GM12878 (cell line): Measurements from ENCODE around the gene NR1I2. TPM values are rescaled to one million over a fixed set of nuclear protein-coding genes. Genes with fewer than 3 reads are reported as not detected.

Source experiments
- ATAC-seq: fragments of 200-7000 bp; cut with Tn5 transposase; 3 replicates; pipeline ENCODE4 v1.9.1; 2020; ENCODE audit warnings: mild to moderate bottlenecking, moderate library complexity
- BruUV-seq: library from RNA; stranded (reverse); fragments of 400-500 nt; replicated peaks from 2 replicates; lab custom pipeline; 2021; lab: Mats Ljungman, UMichigan
- CTCF ChIA-PET: fragments of 300-600 bp; sonication (Branson Sonifier 250); formaldehyde crosslinking; extraction: SDS; loops from one replicate; lab custom pipeline; 2021; ENCODE audit warnings: inconsistent platforms; lab: Yijun Ruan, JAX
- POLR2A ChIA-PET: fragments of 350-600 bp; formaldehyde crosslinking; extraction: SDS; loops from one replicate; lab custom pipeline; 2021; ENCODE audit warnings: inconsistent platforms; lab: Charles Lee
- RAD21 ChIA-PET: fragments of 300-600 bp; sonication (Branson Sonifier 250); formaldehyde crosslinking; loops from one replicate; lab custom pipeline; 2023; ENCODE audit warnings: antibody characterized with exemption; ENCODE audit not compliant: unreplicated experiment; lab: Charles Lee
- SMC1A ChIA-PET: fragments of 300-600 bp; sonication (Branson Sonifier 250); formaldehyde crosslinking; loops from one replicate; lab custom pipeline; 2023; ENCODE audit not compliant: unreplicated experiment, uncharacterized antibody; lab: Charles Lee
- DNase-seq: peaks from one replicate; pipeline ENCODE4 v3.0.0-alpha.2; 2011; ENCODE audit warnings: low read depth, low spot score
- FAIRE-seq: peaks from 3 replicates; lab custom pipeline; 2011; peaks lifted over from hg19 to GRCh38; lab: Jason Lieb, UNC
- H2AFZ ChIP-seq: 2 replicates; pipeline ENCODE4 v1.6.0; 2011; ENCODE audit warnings: low read depth, low read length, control low read depth; ENCODE audit not compliant: control insufficient read depth
- H3K27ac ChIP-seq: 2 replicates; pipeline ENCODE4 v1.5.1; 2011; ENCODE audit warnings: control low read depth; ENCODE audit not compliant: control insufficient read depth, insufficient read depth
- H3K27me3 ChIP-seq, 2 experiments: replicated peaks in 1 of 2; 2 replicates each; pipeline versions ENCODE4 v1.6.0 to v1.6.1; 2011; ENCODE audit warnings: low read length in 1 of 2; ENCODE audit not compliant: control insufficient read depth in 2 of 2, insufficient read depth in 2 of 2
- H3K36me3 ChIP-seq, 2 experiments: 2 replicates each; pipeline ENCODE4 v1.5.1; 2011; ENCODE audit warnings: low read length in 1 of 2; ENCODE audit not compliant: control insufficient read depth in 2 of 2, insufficient read depth in 2 of 2
- H3K4me1 ChIP-seq: 2 replicates; pipeline ENCODE4 v1.6.1; 2011; ENCODE audit warnings: mild to moderate bottlenecking, low read length, moderate library complexity, mixed read lengths; ENCODE audit not compliant: control insufficient read depth, insufficient read depth
- H3K4me2 ChIP-seq: 2 replicates; pipeline ENCODE4 v1.6.0; 2011; ENCODE audit warnings: control low read depth; ENCODE audit not compliant: control insufficient read depth, insufficient read depth
- H3K4me3 ChIP-seq: fragments of 200-600 bp; sonication (generic); 2 replicates; pipeline ENCODE4 v1.5.1; 2016
- H3K79me2 ChIP-seq: 2 replicates; pipeline ENCODE4 v1.6.0; 2011; ENCODE audit warnings: low read length; ENCODE audit not compliant: control insufficient read depth, insufficient read depth
- H3K9ac ChIP-seq: 2 replicates; pipeline ENCODE4 v1.8.0; 2011; ENCODE audit warnings: low read length, control low read depth, mixed read lengths; ENCODE audit not compliant: control insufficient read depth, insufficient read depth
- H3K9me3 ChIP-seq: replicated peaks from 3 replicates; pipeline ENCODE4 v1.5.1; 2011; ENCODE audit warnings: mild to moderate bottlenecking, low read length; ENCODE audit not compliant: control insufficient read depth, insufficient read depth
- H4K20me1 ChIP-seq: 2 replicates; pipeline ENCODE4 v1.6.0; 2011; ENCODE audit not compliant: control insufficient read depth, insufficient read depth
- ASH2L ChIP-seq: fragments of 300-600, 200-600 bp; sonication (generic); IDR thresholded peaks from 2 replicates; pipeline ENCODE4 v1.6.1; 2017; ENCODE audit warnings: low read depth, mild to moderate bottlenecking, borderline replicate concordance
- BMI1 ChIP-seq: fragments of 450-650 bp; IDR thresholded peaks from 2 replicates; pipeline ENCODE4 v1.6.1; 2016; ENCODE audit warnings: mild to moderate bottlenecking, moderate library complexity, borderline replicate concordance
- EP300 ChIP-seq, 2 experiments: fragments of 150-350 bp in 1 of 2; IDR thresholded peaks; 2 replicates each; pipeline ENCODE4 v1.6.1; 2011 to 2012; ENCODE audit warnings: low read depth in 2 of 2, low read length in 2 of 2, borderline replicate concordance in 1 of 2, improper control_type of control experiment in 1 of 2, inconsistent platforms in 1 of 2; ENCODE audit not compliant: control insufficient read depth in 1 of 2
- HDAC6 ChIP-seq: fragments of 200-600 bp; sonication (generic); IDR thresholded peaks from one replicate; pipeline ENCODE4 v1.8.0; 2017; ENCODE audit warnings: antibody characterized with exemption; ENCODE audit not compliant: unreplicated experiment
- IRF4 ChIP-seq: IDR thresholded peaks from 2 replicates; pipeline ENCODE4 v1.6.1; 2011; ENCODE audit warnings: low read depth, low read length
- NFYA ChIP-seq: IDR thresholded peaks from 2 replicates; pipeline ENCODE4 v1.6.1; 2011; ENCODE audit warnings: low read depth, mild to moderate bottlenecking, low read length, improper control_type of control experiment, borderline replicate concordance
- RELA ChIP-seq: fragments of 450-650 bp; IDR thresholded peaks from 2 replicates; pipeline ENCODE4 v1.8.0; 2014; ENCODE audit warnings: borderline replicate concordance; ENCODE audit not compliant: partially characterized antibody
- STAT1 ChIP-seq: fragments of 450-650 bp; conservative IDR thresholded peaks from 2 replicates; pipeline ENCODE4 v1.6.1; 2014; ENCODE audit warnings: antibody characterized with exemption, mild to moderate bottlenecking
- YY1 ChIP-seq: IDR thresholded peaks from 2 replicates; pipeline ENCODE4 v1.6.1; 2011; ENCODE audit warnings: low read depth, mild to moderate bottlenecking, low read length
- WGBS: methylation state at CpG from one replicate; pipeline ENCODE4 v1.1.6; 2016; ENCODE audit warnings: low lambda C conversion rate; ENCODE audit not compliant: insufficient replicate concordance, insufficient coverage; ENCODE audit errors: missing lambda C conversion rate; 5-methylcytosine and 5-hydroxymethylcytosine counted together
- in situ Hi-C: fragments of 300-500 bp; cut with MboI; formaldehyde crosslinking; loops from 9 replicates; pipeline ENCODE4 v1.14.3; 2018; ENCODE audit warnings: mixed read lengths
- intact Hi-C: fragments of 100-400 bp; cut with micrococcal nuclease; formaldehyde crosslinking; loops from one replicate; pipeline ENCODE4 v1.14.2; 2022; ENCODE audit not compliant: unreplicated experiment
- polyA plus RNA-seq, 11 experiments: library from polyadenylated mRNA; depleted of rRNA in 4 of 11; unstranded in 6 of 11; stranded (reverse) in 5 of 11; fragments of >200 nt; fragmentation: Nextera tagmentation in 4 of 11; fragmentation: Illumina TruSeq in 1 of 11; extraction: Ambion mirVana in 4 of 11; extraction: Trizol in 1 of 11; gene quantifications; 1 replicate in 1 of 11; 2 replicates in 10 of 11; pipeline versions ENCODE4 v1.2.1 to v1.2.3, GENCODE V29; 2011 to 2016; ENCODE audit warnings: inconsistent platforms in 2 of 11, missing spikeins in 2 of 11, low read depth in 1 of 11
- total RNA-seq, 4 experiments: library from RNA; depleted of rRNA in 3 of 4; stranded (reverse); fragments of >200 nt in 3 of 4; fragmentation: Illumina TruSeq in 1 of 4; extraction: Trizol in 1 of 4; gene quantifications; 2 replicates each; pipeline versions ENCODE4 v1.2.1 to v1.2.3, GENCODE V29; 2013 to 2021

The NR1I2 gene
- total and polyA plus RNA-seq, 10 of the 15 experiments (the other 5 are each of a cell fraction or from before 2014, with no cell fraction given) = 0.03 to 1.0 (median 0.39) TPM

DNA sequence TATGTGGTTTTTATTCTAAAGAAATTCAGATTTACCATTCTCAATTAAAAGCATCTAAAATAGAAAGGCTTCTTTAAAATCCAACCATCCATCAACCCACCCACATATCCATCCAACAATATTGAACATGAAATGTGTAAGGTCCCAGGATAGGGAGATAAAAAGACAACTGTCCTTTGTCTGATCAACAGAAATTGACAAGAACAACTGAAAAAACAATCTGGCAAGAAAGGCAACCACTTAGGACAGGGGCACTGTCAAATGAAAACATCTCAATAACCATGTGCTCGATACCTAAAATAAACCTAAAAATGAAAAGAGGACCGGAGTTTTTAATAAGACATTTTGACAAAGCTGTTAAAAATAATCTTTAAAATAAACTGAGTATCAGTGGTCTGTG, 67.2 kb downstream of the NR1I2 start (continued):
- TF ChIP-seq EP300 (IDR thresholded peaks at IDR 0.05; ENCODE audit: borderline replicate concordance in 1 of 2, control insufficient read depth in 1 of 2, low read depth in 2 of 2, low read length in 2 of 2) = no peak
- no peak for TF ChIP-seq BMI1
- no peak for TF ChIP-seq IRF4
- TF ChIP-seq STAT1 = no peak
- TF ChIP-seq NFYA = no peak
- no peak for TF ChIP-seq HDAC6
- no peak for TF ChIP-seq ASH2L
- TF ChIP-seq RELA = no peak

GRCh38 chr3:119856695-119857094, 74.8 kb downstream of the NR1I2 start:
- ChIA-PET SMC1A (no interaction called here), CTCF (no interaction called here), RAD21 (no interaction called here), POLR2A (no interaction called here)
- H3K4me2 ChIP-seq = no peak overlapping the region
- in situ Hi-C loops (no loop called here), intact Hi-C loops (no loop called here)
- BruUV-seq = no TSS peak
- H3K27ac ChIP-seq = no peak overlapping the region
- peaks cover 9% of the 10 kb centered on the region; the same call in 2 of the 3 replicates for H3K9me3 ChIP-seq
- H3K4me3 ChIP-seq = no peak overlapping the region
- ATAC-seq (no peak), FAIRE-seq (no peak), DNase-seq (no peak)
- H3K9ac ChIP-seq = no peak overlapping the region
- H4K20me1 ChIP-seq = no peaks in the 10 kb centered on the region
- H3K79me2 ChIP-seq = no peaks in the 10 kb centered on the region
- peaks cover 2 to 10% of the 10 kb centered on the region in 2 experiments; a peak in 2 of 4 replicates for H3K36me3 ChIP-seq
- H2AFZ ChIP-seq = no peak overlapping the region
- TF ChIP-seq YY1 = no peak
- WGBS = 99% methylated on average over 3 of the region's 3 CpGs
- H3K27me3 ChIP-seq = no peaks in the 10 kb centered on the region
- H3K4me1 ChIP-seq = no peaks in the 10 kb centered on the region
